Measurements from ENCODE around the gene JUP. TPM values are rescaled to one million over a fixed set of nuclear protein-coding genes. Genes with fewer than 3 reads are reported as not detected.

The JUP gene
- total RNA-seq, 1 experiment from 2014 or later, result 224 TPM

- DNase-seq (ENCODE audit: low read depth, low spot score), result peak; percentile 79
- peak overlapping the region; percentile 73 for H3K27ac ChIP-seq (ENCODE audit: low read depth, low read length)
- H3K36me3 ChIP-seq (ENCODE audit: control insufficient read depth in 1 of 2, insufficient read depth in 2 of 2, low read length in 2 of 2), result peaks cover 21 to 22% of the 10 kb centered on the region in 2 experiments; a peak in 3 of 4 replicates
- H3K4me3 ChIP-seq (replicated peaks in 1 of 2; ENCODE audit: low read depth in 1 of 2, low read length in 2 of 2), result peak overlapping the region in 1 of 2 experiments; percentile 47; a peak in 2 of 4 replicates
- peak overlapping the region; percentile 86 for H3K4me2 ChIP-seq (ENCODE audit: low read length)
- ChIA-PET POLR2A (interaction anchor here (0.6 to 2.8 kb wide), 8 partner anchors 11 to 1574 kb away, joined by 3 to 29 read pairs (median 4); partner anchors contain the start of genes DNAJC7 and JUP), RAD21 (ENCODE audit: low non-redundant PET in 1 of 2, low total read pairs in 2 of 2, uncharacterized antibody in 2 of 2, unreplicated experiment in 2 of 2) (interaction anchor here in 1 of 2 experiments (0.7 to 1.3 kb wide), 3 partner anchors 13 to 38 kb away, joined by 3 to 6 read pairs (median 4); partner anchors contain the start of gene P3H4), CTCF (interaction anchor here (1.3 to 3.6 kb wide), 2 partner anchors 12 to 27 kb away, joined by 6 to 28 read pairs; partner anchors contain the start of gene JUP)
- no peaks in the 10 kb centered on the region for H4K20me1 ChIP-seq (ENCODE audit: insufficient read depth)
- ATAC-seq, result peak; percentile 81
- no peaks in the 10 kb centered on the region for H3K9me3 ChIP-seq (ENCODE audit: control insufficient read depth in 1 of 2, insufficient read depth in 1 of 2, low read depth in 1 of 2, low read length in 2 of 2)
- peaks cover 61% of the 10 kb centered on the region for H3K79me2 ChIP-seq (ENCODE audit: insufficient read depth, low read length)
- H3K9ac ChIP-seq (ENCODE audit: low read length), result peak overlapping the region; percentile 68
- H3K4me1 ChIP-seq (ENCODE audit: control insufficient read depth in 1 of 2, insufficient read depth in 2 of 2, low read length in 2 of 2), result peaks cover 65 to 69% of the 10 kb centered on the region in 2 experiments
- intact Hi-C loops (cut with micrococcal nuclease), result loop anchor here (2.0 kb wide), 2 partner anchors 14 to 28 kb away; partner anchors contain the start of gene JUP
- H3K27me3 ChIP-seq (ENCODE audit: insufficient read depth, low read length), result no peaks in the 10 kb centered on the region
- BruUV-seq (replicated peaks), result no TSS peak
- TF ChIP-seq ATF3 (IDR thresholded peaks at IDR 0.05), result no peak
- peak; percentile 82 for TF ChIP-seq SP1 (IDR thresholded peaks at IDR 0.05; ENCODE audit: low read depth)
- peak; percentile 72; the same call in 1 of the 2 replicates for TF ChIP-seq JUND (IDR thresholded peaks at IDR 0.05)
- TF ChIP-seq POLR2A (IDR thresholded peaks at IDR 0.05; ENCODE audit: borderline replicate concordance, extremely low read depth, insufficient read depth, insufficient read length), result no peak
- peak; percentile 56; the same call in 1 of the 2 replicates for TF ChIP-seq CBX3 (IDR thresholded peaks at IDR 0.05; ENCODE audit: low read depth)
- TF ChIP-seq SRF (IDR thresholded peaks at IDR 0.05; ENCODE audit: low read depth), result peak; percentile 99
- TF ChIP-seq POLR2AphosphoS5 (IDR thresholded peaks at IDR 0.05; ENCODE audit: low read depth, low read length), result peak; percentile 50; the same call in 1 of the 2 replicates
- no peak for TF ChIP-seq CTCF (IDR thresholded peaks at IDR 0.05 in 2 of 3, conservative IDR thresholded peaks at IDR 0.05 in 1 of 3; ENCODE audit: borderline replicate concordance in 1 of 3, insufficient read depth in 1 of 3, low read depth in 2 of 3, low read length in 2 of 3)
- no peak for TF ChIP-seq EZH2phosphoT487 (IDR thresholded peaks at IDR 0.05; ENCODE audit: borderline replicate concordance)
- TF ChIP-seq REST (IDR thresholded peaks at IDR 0.05; ENCODE audit: low read depth), result no peak
- no peak for TF ChIP-seq ZFX (IDR thresholded peaks at IDR 0.05)
- TF ChIP-seq SIN3A (IDR thresholded peaks at IDR 0.05; ENCODE audit: low read depth), result peak; percentile 68
- peak; percentile 73; the same call in 1 of the 2 replicates for TF ChIP-seq MAX (IDR thresholded peaks at IDR 0.05)
- peak; percentile 25 for TF ChIP-seq YY1 (IDR thresholded peaks at IDR 0.05; ENCODE audit: extremely low read depth, insufficient replicate concordance, low read depth, low read length)
- H2AFZ ChIP-seq (ENCODE audit: low read depth, low read length, poor library complexity, severe bottlenecking), result no peak overlapping the region
- H3K9me2 ChIP-seq (ENCODE audit: insufficient read depth), result no peaks in the 10 kb centered on the region
Measured at GRCh38 chr17:41773190-41773588, 13.3 kb downstream of the JUP start.

Data from HCT116 (cell line).